SK-N-SH (cell line): ENCODE data around the gene E2F1. TPM values are rescaled to one million over a fixed set of nuclear protein-coding genes. Genes with fewer than 3 reads are reported as not detected.

Experiments used
- CTCF ChIA-PET: fragments of 300-600, 350-600 bp; formaldehyde crosslinking; extraction: SDS; loops from one replicate; lab custom pipeline; 2021; lab: Yijun Ruan, JAX
- POLR2A ChIA-PET: fragments of 350-600 bp; sonication (Branson Sonifier 250); formaldehyde crosslinking; extraction: SDS; loops from one replicate; lab custom pipeline; 2020; ENCODE audit warnings: antibody characterized with exemption, inconsistent platforms; lab: Yijun Ruan, JAX
- DNase-seq: peaks from one replicate; pipeline ENCODE4 v3.0.0; 2012
- H2AFZ ChIP-seq: fragments of 200-600 bp; sonication (generic); 2 replicates; pipeline ENCODE4 v1.8.1; 2016; ENCODE audit warnings: antibody characterized with exemption, mild to moderate bottlenecking, low read depth
- H3F3A ChIP-seq: fragments of 200-600 bp; sonication (generic); replicated peaks from 2 replicates; pipeline ENCODE3; 2016; ENCODE audit warnings: antibody characterized with exemption, mild to moderate bottlenecking; ENCODE audit not compliant: insufficient read depth
- H3K27ac ChIP-seq, 2 experiments: fragments of 200-500 bp in 1 of 2; fragments of 200-600 bp in 1 of 2; sonication (Bioruptor generic) in 1 of 2; sonication (generic), shearing (Covaris generic) in 1 of 2; 2 replicates each; pipeline versions ENCODE4 v1.5.1 to v1.6.1; 2014 to 2016; ENCODE audit warnings: low read depth in 2 of 2, inconsistent platforms in 1 of 2, low read length in 1 of 2, mild to moderate bottlenecking in 1 of 2, mixed read lengths in 1 of 2
- H3K27me3 ChIP-seq: fragments of 200-600 bp; sonication (generic), shearing (Covaris generic); 2 replicates; pipeline ENCODE4 v1.6.1; 2016; ENCODE audit warnings: mixed run types; ENCODE audit not compliant: insufficient read depth
- H3K36me3 ChIP-seq, 2 experiments: fragments of 200-500 bp in 1 of 2; fragments of 200-600 bp in 1 of 2; sonication (Bioruptor generic) in 1 of 2; sonication (generic) in 1 of 2; replicated peaks in 1 of 2; 2 replicates each; pipeline versions ENCODE3 to v1.5.1; 2014 to 2016; ENCODE audit warnings: low read length in 1 of 2, mild to moderate bottlenecking in 1 of 2; ENCODE audit not compliant: insufficient read depth in 2 of 2, control insufficient read depth in 1 of 2
- H3K4me1 ChIP-seq, 2 experiments: fragments of 200-500 bp in 1 of 2; fragments of 200-600 bp in 1 of 2; sonication (Bioruptor generic) in 1 of 2; sonication (generic), shearing (Covaris generic) in 1 of 2; 2 replicates each; pipeline versions ENCODE4 v1.5.1 to v1.6.1; 2014 to 2016; ENCODE audit warnings: low read depth in 1 of 2, low read length in 1 of 2, mixed run types in 1 of 2; ENCODE audit not compliant: insufficient read depth in 2 of 2, control insufficient read depth in 1 of 2
- H3K4me2 ChIP-seq: fragments of 200-600 bp; sonication (generic), shearing (Covaris generic); 2 replicates; pipeline ENCODE4 v1.6.1; 2017; ENCODE audit warnings: mixed run types
- H3K4me3 ChIP-seq, 2 experiments: fragments of 200-500 bp in 1 of 2; fragments of 200-600 bp in 1 of 2; sonication (Bioruptor generic) in 1 of 2; sonication (generic), shearing (Covaris generic) in 1 of 2; 2 replicates each; pipeline versions ENCODE4 v1.5.1 to v1.8.1; 2014 to 2016; ENCODE audit warnings: low read depth in 2 of 2, inconsistent platforms in 1 of 2, low read length in 1 of 2, mild to moderate bottlenecking in 1 of 2, mixed read lengths in 1 of 2, moderate library complexity in 1 of 2
- H3K79me2 ChIP-seq: fragments of 200-600 bp; sonication (generic); 2 replicates; pipeline ENCODE4 v1.8.1; 2017; ENCODE audit warnings: mild to moderate bottlenecking; ENCODE audit not compliant: insufficient read depth
- H3K9ac ChIP-seq: fragments of 200-600 bp; sonication (generic); 2 replicates; pipeline ENCODE4 v1.6.1; 2017; ENCODE audit warnings: mixed run types
- H3K9me2 ChIP-seq: fragments of 200-600 bp; sonication (generic); 2 replicates; pipeline ENCODE4 v1.6.1; 2017; ENCODE audit warnings: mixed run types
- H3K9me3 ChIP-seq: fragments of 200-600 bp; sonication (generic); 2 replicates; pipeline ENCODE4 v1.6.1; 2017; ENCODE audit warnings: mixed run types, mild to moderate bottlenecking, moderate library complexity
- H4K20me1 ChIP-seq: fragments of 200-600 bp; sonication (generic); 2 replicates; pipeline ENCODE4 v1.6.1; 2017; ENCODE audit warnings: mild to moderate bottlenecking, mixed run types; ENCODE audit not compliant: insufficient read depth
- CHD2 ChIP-seq: fragments of 150-350 bp; IDR thresholded peaks from 2 replicates; pipeline ENCODE4 v1.6.1; 2018; ENCODE audit warnings: low read length; ENCODE audit not compliant: partially characterized antibody
- FOXJ3 ChIP-seq: sonication (generic); formaldehyde crosslinking; IDR thresholded peaks from 2 replicates; pipeline ENCODE4 v1.5.1; 2020; ENCODE audit warnings: mild to moderate bottlenecking, missing genetic modification reagents
- GABPA ChIP-seq: IDR thresholded peaks from 2 replicates; pipeline ENCODE4 v1.4.0; 2012; ENCODE audit warnings: low read depth, mild to moderate bottlenecking
- JUND ChIP-seq: IDR thresholded peaks from 2 replicates; pipeline ENCODE4 v1.4.0; 2012
- MXI1 ChIP-seq: IDR thresholded peaks from 2 replicates; pipeline ENCODE4 v1.6.1; 2012; ENCODE audit warnings: mild to moderate bottlenecking, low read depth, low read length, improper control_type of control experiment
- NFIC ChIP-seq: IDR thresholded peaks from 2 replicates; pipeline ENCODE4 v1.4.0; 2012; ENCODE audit warnings: borderline replicate concordance
- POLR2AphosphoS5 ChIP-seq: IDR thresholded peaks from 2 replicates; pipeline ENCODE4 v1.6.1; 2012; ENCODE audit warnings: low read depth, low read length
- RAD21 ChIP-seq: IDR thresholded peaks from 2 replicates; pipeline ENCODE4 v1.6.1; 2012; ENCODE audit warnings: mild to moderate bottlenecking, low read length
- RCOR1 ChIP-seq: fragments of 150-350 bp; IDR thresholded peaks from 2 replicates; pipeline ENCODE4 v1.6.1; 2017; ENCODE audit warnings: antibody characterized with exemption, low read length
- RXRA ChIP-seq: IDR thresholded peaks from 2 replicates; pipeline ENCODE4 v1.4.0; 2012; ENCODE audit warnings: low read depth, mild to moderate bottlenecking, borderline replicate concordance
- SMC3 ChIP-seq: IDR thresholded peaks from 2 replicates; pipeline ENCODE4 v1.6.1; 2012; ENCODE audit warnings: low read depth, low read length, improper control_type of control experiment
- TCF12 ChIP-seq: IDR thresholded peaks from 2 replicates; pipeline ENCODE4 v1.4.0; 2012
- TEAD4 ChIP-seq: IDR thresholded peaks from 2 replicates; pipeline ENCODE4 v1.4.0; 2012; ENCODE audit warnings: mild to moderate bottlenecking, borderline replicate concordance; ENCODE audit not compliant: insufficient read depth
- USF2 ChIP-seq: fragments of 150-350 bp; IDR thresholded peaks from 2 replicates; pipeline ENCODE4 v1.6.1; 2017; ENCODE audit warnings: antibody characterized with exemption, low read length, low read depth, borderline replicate concordance
- YY1 ChIP-seq: IDR thresholded peaks from 2 replicates; pipeline ENCODE4 v1.4.0; 2012; ENCODE audit warnings: low read depth, mild to moderate bottlenecking
- WGBS: methylation state at CpG from one replicate; pipeline ENCODE4 v1.1.6; 2017; ENCODE audit warnings: low lambda C conversion rate; 5-methylcytosine and 5-hydroxymethylcytosine counted together
- polyA plus RNA-seq, 3 experiments: library from polyadenylated mRNA; depleted of rRNA; stranded (reverse); fragments of >200 nt; gene quantifications; 2 replicates each; pipeline ENCODE4 v1.2.3, GENCODE V29; 2012
- TF ChIP-seq, protein P1 (sequence below): IDR thresholded peaks from 2 replicates; pipeline ENCODE4 v1.4.0; 2012; ENCODE audit warnings: low read depth, borderline replicate concordance
- TF ChIP-seq, protein P2 (sequence below): IDR thresholded peaks from 2 replicates; pipeline ENCODE4 v1.4.0; 2012; ENCODE audit warnings: low read depth
- TF ChIP-seq, protein P3 (sequence below): IDR thresholded peaks from 2 replicates; pipeline ENCODE4 v1.6.1; 2012; ENCODE audit warnings: mild to moderate bottlenecking, low read depth, low read length, moderate library complexity

E2F1 gene
- polyA plus RNA-seq, 1 of the 3 experiments (the other 2 are of a cell fraction): 15.0 TPM

DNA sequence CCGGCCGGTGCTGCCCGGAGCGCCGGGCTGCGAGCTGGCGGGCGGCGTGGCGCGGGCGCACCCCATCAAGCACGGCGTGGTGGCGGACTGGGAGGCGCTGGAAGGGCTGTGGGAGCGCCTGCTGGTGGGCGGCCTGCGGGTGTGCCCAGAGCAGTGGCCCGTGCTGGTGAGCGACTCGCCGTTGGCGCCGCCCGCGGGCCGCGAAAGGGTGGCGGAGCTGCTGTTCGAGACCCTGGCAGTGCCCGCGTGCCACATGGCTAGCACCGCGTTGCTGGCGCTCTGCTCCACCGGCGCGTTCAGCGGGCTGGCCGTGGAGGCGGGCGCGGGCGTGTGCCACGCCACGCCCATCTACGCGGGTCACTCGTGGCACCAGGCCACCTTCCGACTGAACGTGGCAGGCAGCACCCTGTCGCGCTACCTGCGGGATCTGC is 18.9 kb downstream of the E2F1 start:
- H4K20me1 ChIP-seq: 0 out of 2 replicates have a peak, but pooled peaks cover 1% of the 10 kb centered on the region

GRCh38 chr20:33666293-33667244 is 19.6 kb downstream of the E2F1 start, which contains the start of gene ACTL10:
Gene ACTL10 (plus strand): TSS chr20:33666943. CDS start chr20:33667498, 555 bp downstream.
- no peaks in the 10 kb centered on the region for H3K9me3 ChIP-seq
- H3K4me3 ChIP-seq: peak within 1 kb of the TSS; percentile 41 to 52; a peak in 3 of 4 replicates
- H3K27me3 ChIP-seq: no peaks in the 10 kb centered on the region
- H3K27ac ChIP-seq: peak within 1 kb of the TSS; percentile 55 to 87; a peak in 3 of 4 replicates
- no peak within 1 kb of the TSS for H3K9ac ChIP-seq
- peaks cover 0 to 41% of the 10 kb centered on the region in 2 experiments; a peak in 1 of 4 replicates for H3K4me1 ChIP-seq
- CTCF ChIA-PET: interaction anchor here (0.5 to 10.6 kb wide), 26 partner anchors 9 to 301 kb away, joined by 3 to 114 read pairs (median 4); partner anchors contain the start of gene ZNF341
- H2AFZ ChIP-seq: peak within 1 kb of the TSS; percentile 36; the same call in 1 of the 2 replicates
- no peaks in the 10 kb centered on the region for H3K9me2 ChIP-seq
- WGBS: 55% methylated on average over 40 of the region's 50 CpGs
- POLR2A ChIA-PET: interaction anchor here (0.7 to 3.7 kb wide), 10 partner anchors 12 to 273 kb away, joined by 3 to 17 read pairs (median 4); partner anchors contain the start of genes CBFA2T2 and SNTA1
- peak; percentile 94 for DNase-seq
- H3K36me3 ChIP-seq: peaks cover 8 to 17% of the 10 kb centered on the region in 2 experiments
- H3K79me2 ChIP-seq: no peaks in the 10 kb centered on the region
- peaks cover 25% of the 10 kb centered on the region for H3F3A ChIP-seq
- peak within 1 kb of the TSS; percentile 75; the same call in 1 of the 2 replicates for H3K4me2 ChIP-seq
- H4K20me1 ChIP-seq: no peaks in the 10 kb centered on the region
- TF ChIP-seq FOXJ3 (CRISPR knock-in tag): no peak
- peak; percentile 72 for TF ChIP-seq NFIC
- peak; percentile 63; the same call in 1 of the 2 replicates for TF ChIP-seq POLR2AphosphoS5
- peak; percentile 26; the same call in 1 of the 2 replicates for TF ChIP-seq GABPA
- TF ChIP-seq MXI1: peak; percentile 77
- TF ChIP-seq TEAD4: no peak
- no peak for TF ChIP-seq RXRA
- TF ChIP-seq CHD2: no peak
- no peak for TF ChIP-seq USF2
- TF ChIP-seq RAD21: 0 out of 2 replicates have a peak, but pooled peaks have one; percentile 8
- TF ChIP-seq TCF12: no peak
- TF ChIP-seq, protein P1, sequence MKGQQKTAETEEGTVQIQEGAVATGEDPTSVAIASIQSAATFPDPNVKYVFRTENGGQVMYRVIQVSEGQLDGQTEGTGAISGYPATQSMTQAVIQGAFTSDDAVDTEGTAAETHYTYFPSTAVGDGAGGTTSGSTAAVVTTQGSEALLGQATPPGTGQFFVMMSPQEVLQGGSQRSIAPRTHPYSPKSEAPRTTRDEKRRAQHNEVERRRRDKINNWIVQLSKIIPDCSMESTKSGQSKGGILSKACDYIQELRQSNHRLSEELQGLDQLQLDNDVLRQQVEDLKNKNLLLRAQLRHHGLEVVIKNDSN: no peak
- TF ChIP-seq, protein P2, sequence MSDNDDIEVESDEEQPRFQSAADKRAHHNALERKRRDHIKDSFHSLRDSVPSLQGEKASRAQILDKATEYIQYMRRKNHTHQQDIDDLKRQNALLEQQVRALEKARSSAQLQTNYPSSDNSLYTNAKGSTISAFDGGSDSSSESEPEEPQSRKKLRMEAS: peak; percentile 75
- TF ChIP-seq JUND: no peak
- TF ChIP-seq, protein P3, sequence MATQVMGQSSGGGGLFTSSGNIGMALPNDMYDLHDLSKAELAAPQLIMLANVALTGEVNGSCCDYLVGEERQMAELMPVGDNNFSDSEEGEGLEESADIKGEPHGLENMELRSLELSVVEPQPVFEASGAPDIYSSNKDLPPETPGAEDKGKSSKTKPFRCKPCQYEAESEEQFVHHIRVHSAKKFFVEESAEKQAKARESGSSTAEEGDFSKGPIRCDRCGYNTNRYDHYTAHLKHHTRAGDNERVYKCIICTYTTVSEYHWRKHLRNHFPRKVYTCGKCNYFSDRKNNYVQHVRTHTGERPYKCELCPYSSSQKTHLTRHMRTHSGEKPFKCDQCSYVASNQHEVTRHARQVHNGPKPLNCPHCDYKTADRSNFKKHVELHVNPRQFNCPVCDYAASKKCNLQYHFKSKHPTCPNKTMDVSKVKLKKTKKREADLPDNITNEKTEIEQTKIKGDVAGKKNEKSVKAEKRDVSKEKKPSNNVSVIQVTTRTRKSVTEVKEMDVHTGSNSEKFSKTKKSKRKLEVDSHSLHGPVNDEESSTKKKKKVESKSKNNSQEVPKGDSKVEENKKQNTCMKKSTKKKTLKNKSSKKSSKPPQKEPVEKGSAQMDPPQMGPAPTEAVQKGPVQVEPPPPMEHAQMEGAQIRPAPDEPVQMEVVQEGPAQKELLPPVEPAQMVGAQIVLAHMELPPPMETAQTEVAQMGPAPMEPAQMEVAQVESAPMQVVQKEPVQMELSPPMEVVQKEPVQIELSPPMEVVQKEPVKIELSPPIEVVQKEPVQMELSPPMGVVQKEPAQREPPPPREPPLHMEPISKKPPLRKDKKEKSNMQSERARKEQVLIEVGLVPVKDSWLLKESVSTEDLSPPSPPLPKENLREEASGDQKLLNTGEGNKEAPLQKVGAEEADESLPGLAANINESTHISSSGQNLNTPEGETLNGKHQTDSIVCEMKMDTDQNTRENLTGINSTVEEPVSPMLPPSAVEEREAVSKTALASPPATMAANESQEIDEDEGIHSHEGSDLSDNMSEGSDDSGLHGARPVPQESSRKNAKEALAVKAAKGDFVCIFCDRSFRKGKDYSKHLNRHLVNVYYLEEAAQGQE: no peak
- TF ChIP-seq SMC3: peak; percentile 19; the same call in 1 of the 2 replicates
- no peak for TF ChIP-seq YY1

More for the DNA sequence above, 18.9 kb downstream of the E2F1 start:
- Histone ChIP-seq H3K36me3 (peaks cover 8 to 17% of the 10 kb centered on the region in 2 experiments), H3K9me2 (no peaks in the 10 kb centered on the region), H3K27ac (peak overlapping the region; percentile 44 to 87; a peak in 3 of 4 replicates), H3K79me2 (peaks cover under 1% of the 10 kb centered on the region; the same call in 1 of the 2 replicates), H3F3A (peaks cover 25% of the 10 kb centered on the region), H3K4me3 (peak overlapping the region; percentile 41 to 52; a peak in 3 of 4 replicates), H3K4me2 (peak overlapping the region; percentile 75; the same call in 1 of the 2 replicates), H3K9ac (no peak overlapping the region), H3K27me3 (no peaks in the 10 kb centered on the region), H3K9me3 (no peaks in the 10 kb centered on the region), H2AFZ (no peak overlapping the region), H3K4me1 (peaks cover under 1 to 44% of the 10 kb centered on the region in 2 experiments; a peak in 2 of 4 replicates)
- WGBS: 61% methylated on average over 16 of the region's 55 CpGs
- POLR2A ChIA-PET: interaction anchor here (0.9 to 1.6 kb wide), 9 partner anchors 13 to 273 kb away, joined by 3 to 8 read pairs (median 4); partner anchors contain the start of genes CBFA2T2 and SNTA1
- no peak for TF ChIP-seq RCOR1
- 0 out of 2 replicates have a peak, but pooled peaks have one; percentile 21 for TF ChIP-seq MXI1
- DNase-seq: peak; percentile 74
- CTCF ChIA-PET: interaction anchor here (0.5 to 10.6 kb wide), 61 partner anchors 9 to 765 kb away, joined by 3 to 114 read pairs (median 4); partner anchors contain the start of genes CBFA2T2, CDK5RAP1, PXMP4 and SNTA1
